HG03097 (cell line): ENCODE measurements around the gene SEMA6A.
A peak's percentile ranks its signal among the peaks of the same experiment; 100 is the strongest.

ENCODE experiments used
- ATAC-seq: cut with Tn5 transposase; IDR thresholded peaks from one replicate; pipeline ENCODE4 v1.9.1; 2021; ENCODE audit not compliant: unreplicated experiment, low FRiP score

The SEMA6A gene, protein sequence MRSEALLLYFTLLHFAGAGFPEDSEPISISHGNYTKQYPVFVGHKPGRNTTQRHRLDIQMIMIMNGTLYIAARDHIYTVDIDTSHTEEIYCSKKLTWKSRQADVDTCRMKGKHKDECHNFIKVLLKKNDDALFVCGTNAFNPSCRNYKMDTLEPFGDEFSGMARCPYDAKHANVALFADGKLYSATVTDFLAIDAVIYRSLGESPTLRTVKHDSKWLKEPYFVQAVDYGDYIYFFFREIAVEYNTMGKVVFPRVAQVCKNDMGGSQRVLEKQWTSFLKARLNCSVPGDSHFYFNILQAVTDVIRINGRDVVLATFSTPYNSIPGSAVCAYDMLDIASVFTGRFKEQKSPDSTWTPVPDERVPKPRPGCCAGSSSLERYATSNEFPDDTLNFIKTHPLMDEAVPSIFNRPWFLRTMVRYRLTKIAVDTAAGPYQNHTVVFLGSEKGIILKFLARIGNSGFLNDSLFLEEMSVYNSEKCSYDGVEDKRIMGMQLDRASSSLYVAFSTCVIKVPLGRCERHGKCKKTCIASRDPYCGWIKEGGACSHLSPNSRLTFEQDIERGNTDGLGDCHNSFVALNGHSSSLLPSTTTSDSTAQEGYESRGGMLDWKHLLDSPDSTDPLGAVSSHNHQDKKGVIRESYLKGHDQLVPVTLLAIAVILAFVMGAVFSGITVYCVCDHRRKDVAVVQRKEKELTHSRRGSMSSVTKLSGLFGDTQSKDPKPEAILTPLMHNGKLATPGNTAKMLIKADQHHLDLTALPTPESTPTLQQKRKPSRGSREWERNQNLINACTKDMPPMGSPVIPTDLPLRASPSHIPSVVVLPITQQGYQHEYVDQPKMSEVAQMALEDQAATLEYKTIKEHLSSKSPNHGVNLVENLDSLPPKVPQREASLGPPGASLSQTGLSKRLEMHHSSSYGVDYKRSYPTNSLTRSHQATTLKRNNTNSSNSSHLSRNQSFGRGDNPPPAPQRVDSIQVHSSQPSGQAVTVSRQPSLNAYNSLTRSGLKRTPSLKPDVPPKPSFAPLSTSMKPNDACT

DNA sequence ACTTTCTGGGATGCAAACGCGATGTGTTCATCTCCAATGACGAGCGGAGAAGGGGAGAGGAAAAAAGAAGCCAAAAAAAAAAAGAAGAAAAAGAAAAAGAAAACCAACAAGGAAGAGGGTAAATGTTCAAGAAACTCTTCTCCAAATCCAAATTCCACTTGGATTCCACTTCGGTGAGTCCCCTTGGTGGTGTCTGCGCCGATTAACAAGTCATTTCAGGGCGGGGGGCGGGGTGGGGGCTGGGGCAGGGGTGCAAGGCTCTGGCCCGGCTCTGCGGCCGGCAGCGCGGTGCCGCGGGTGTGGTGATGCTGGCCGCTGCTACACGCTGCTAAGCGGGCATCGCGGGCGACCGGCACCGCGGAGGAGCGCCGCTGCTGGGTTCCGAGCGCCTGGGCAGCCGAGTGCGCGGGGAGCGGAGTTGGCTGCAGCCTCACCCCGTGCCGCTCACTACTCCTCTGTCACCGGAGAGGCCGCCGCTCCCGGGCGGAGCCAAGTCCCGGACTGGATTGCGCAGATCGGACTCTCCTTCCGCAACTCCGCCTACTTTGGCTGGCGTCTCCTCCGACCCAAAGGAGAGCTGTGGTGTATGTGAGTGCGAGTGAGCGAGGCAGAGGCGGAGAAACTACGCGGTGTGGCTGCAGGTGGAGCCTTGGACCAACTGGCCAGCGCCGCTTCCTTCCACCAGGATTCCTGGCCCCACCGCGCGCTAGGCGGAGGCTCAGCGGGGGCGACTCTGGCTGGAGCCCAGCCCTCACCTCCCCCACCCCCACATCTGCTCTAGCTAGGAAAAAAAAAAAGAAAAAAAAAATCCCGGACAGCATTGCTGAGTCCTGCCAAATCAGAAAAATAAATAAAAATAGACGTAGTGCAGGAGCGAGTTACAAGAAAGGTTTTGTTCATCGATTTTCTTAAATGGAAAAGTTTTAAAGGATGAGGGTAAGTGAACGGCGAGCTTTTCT, at the start of gene SEMA6A:
SEMA6A (minus strand) TSS at position 457 of the 959 bp plus-strand sequence. CDS start 69,879 bp downstream, outside the sequence.
- ATAC-seq = peak; percentile 48

DNA sequence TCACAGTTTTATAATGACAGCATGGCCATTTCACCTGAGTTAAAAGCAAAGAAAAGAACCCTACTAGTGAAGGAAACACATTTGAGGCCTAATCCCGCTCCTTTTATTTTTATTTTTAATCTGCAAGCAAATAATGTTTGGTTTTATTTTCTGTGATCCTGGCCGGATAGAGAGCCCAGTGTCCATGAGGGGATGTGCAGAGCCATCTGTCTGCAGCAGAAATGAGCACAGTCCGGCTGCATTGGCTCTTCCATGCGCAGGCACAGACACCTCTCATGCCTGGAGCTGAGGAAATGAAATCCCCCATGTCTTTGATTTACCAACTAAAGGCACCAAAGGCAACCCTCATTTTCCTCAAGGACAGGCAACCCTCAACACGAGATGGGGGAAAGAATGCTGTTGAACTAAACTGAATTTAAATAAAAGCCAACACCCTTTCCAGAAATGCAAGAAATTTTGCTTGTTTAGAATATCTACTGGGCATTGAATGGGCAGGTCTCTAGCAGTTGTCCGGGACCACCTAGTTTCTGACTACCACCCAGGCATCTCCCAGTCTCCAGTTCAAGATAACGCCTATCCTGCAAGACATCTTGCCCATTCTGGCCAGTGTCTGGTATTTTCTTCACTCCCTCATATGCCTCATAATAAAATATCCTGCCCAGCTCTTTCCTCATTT, 47.9 kb upstream of the SEMA6A start:
- ATAC-seq = no peak

DNA sequence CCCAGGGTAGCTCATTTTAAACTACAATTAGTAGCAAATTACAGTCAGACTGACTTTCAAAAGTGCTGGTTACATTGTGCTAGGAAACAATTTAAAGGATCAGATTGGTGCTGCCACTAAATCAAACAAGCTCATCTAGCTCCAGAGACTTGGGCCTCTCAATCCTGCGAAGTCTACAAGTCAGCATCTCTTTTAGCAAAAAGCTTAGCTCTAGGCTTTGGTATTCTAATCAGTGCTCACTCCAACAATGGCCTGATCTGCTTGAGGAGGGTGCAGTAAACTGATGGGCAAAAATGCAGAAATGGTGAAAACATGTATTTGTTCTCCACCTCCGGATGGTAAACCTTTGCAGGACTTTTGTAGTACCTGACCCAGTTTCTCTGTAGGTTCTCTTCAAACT, 47.0 kb upstream of the SEMA6A start:
- no peak for ATAC-seq

DNA sequence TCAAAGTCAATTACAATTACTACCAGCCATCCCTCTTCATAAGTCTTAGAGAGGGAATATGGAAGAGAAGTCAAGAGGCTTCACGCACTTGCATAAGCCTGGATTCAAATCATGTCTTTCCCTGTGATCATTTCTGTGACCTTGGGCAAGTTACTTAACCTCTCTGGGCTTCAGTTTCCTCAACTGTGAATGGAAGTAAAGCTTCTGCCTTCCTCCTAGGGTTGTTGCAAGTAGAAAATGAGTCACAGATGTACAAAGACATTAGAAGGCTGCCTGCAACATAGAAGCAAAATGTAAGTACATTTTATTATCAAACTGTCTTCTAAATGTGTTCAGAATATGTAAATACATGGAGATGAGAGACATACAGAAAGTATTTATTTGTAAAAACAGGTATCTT, 42.3 kb upstream of the SEMA6A start:
- ATAC-seq = no peak

DNA sequence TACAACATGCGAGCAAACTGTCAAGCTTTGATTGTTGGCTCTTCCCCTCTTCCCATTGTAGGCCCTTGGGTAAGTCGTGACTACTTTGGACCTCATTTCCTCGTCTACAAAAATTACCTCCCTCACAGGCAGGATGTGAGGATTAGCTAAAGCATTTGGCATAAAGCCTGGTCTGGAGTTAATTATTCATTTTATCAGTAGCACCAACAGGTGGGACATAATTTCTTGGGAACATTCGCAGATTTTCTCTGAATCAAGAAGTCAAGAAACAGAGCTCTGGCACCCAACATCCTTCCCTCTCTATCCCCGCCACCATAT, 39.9 kb upstream of the SEMA6A start:
- ATAC-seq = no peak

DNA sequence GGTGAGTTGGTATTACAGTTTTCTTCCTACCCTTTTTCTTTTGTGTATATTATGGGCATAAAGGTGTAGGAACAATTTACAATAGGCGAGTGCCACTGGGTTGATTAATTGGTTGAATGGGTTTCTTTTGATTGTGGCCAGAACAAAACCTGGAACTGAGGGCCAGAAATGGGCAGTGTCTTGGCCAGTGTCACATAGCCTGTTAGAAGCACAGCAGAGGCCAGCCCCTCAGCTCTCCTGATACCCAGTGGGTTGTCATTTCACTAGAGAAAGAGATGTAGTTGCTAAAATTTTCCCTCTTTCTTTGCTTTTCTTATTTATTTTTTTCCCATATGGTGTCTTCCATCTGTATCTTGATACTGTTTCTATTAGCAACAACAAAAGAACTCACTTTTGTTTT, 38.8 kb upstream of the SEMA6A start:
- ATAC-seq = no peak

DNA sequence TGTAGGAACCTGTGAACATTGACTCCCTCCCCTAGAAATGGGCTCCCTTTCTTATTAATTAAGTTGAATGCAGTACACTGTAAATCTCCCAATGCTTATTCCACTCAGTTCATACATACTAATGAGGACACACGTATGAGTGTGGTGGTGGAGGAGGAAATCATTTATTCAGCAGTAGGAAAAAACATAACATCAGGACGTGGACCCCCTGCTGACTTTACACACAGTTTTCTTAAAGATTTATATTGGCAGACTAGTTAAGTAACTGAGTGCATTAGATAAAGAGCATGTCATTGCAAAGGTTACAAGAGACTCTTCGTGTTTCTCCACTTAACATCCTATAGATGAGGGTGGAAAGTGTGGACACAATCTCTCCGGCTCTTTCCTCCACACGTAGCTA, 37.8 kb upstream of the SEMA6A start:
- ATAC-seq = no peak

DNA sequence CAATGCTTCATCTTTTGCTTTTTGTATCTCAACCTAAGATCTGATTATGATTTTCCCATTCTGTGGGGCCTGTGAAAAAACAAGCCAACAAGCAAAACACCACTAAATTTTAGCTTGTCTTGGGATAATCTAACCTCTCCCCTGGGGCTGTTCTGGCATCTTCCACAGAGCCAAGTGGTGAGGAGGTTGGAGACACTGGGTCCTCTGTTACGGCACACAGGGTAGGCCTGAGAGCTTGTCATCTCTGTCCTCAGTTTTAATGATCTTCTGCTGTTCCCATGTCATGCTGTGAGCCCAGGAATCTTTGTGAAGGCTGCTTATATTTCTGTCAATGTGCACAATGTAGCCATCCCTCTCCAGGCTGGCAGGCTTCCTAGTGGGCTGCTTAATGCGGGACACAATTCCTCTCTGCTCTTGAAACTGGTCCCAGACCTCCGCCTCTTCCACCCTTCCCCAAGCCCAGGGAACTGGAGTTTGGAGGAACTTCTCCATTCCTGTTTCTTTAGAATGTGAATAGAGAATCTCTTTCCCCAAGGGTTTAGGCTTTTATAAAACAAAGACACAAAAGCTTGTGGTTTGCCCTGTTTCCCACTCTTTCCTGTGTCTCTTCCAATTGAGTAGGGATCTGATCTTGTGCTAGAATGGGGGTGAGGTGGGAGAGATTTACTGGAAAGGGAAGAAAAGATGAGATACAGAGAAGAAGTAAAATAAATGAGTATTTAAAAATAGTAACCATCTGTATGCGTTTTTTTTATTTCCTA, 30.9 kb upstream of the SEMA6A start:
- ATAC-seq = no peak

DNA sequence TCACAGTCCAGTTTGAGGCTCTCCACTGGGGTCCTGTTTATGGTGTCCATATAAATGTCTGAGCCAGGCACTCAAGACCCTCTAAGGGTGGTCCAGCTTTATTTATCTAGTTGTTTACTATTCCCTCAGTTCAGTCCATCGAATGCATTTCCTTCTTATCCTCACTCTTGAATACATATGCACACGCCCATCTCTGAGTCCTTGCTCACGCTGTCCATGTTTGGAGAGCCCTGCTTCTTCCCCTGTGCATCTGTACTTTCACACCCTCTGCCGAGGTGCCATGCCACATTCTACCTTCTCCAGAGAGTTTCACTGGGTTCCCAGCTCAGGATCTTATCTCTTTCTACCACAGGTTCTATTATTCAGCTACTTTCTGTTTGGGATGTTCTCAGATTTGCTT, 30.2 kb upstream of the SEMA6A start:
- no peak for ATAC-seq

DNA sequence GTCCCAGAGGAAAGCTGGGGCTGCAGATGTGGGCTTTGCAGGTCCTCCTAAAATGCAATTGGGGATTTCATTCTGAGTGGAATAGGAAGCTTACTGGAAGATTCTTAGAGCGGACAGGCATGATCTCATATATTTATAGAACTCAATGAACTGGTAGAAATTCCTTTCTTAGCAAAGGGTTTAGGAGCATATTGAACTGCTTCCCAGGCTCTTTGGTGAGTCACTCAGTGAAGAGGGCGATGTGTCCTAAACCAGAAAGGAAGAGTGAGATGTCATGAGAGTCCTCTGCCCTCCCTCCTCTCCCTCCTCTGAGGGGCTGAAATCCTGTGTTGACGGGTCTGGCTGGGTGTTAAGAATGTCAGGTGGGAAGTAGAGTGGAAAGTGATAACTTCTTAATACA, 26.3 kb upstream of the SEMA6A start:
- no peak for ATAC-seq

DNA sequence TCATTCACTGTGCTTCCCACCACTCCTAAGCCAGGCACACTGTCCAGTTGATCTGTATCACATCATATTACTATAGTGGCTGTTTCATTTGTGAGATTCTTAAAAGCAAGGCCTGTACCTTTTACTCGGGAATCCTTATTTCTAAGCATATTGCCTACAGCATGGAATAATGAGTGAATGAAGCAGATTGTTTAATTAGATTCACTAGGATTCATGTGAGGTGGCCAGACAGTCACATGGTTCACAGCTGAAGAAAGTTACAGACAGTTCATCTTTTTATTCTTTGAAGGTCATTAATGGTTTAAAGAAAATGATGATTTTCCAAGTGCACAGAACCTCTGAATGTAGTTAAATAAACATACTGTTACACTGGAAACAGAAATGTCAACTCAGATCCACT, 24.3 kb upstream of the SEMA6A start:
- no peak for ATAC-seq

DNA sequence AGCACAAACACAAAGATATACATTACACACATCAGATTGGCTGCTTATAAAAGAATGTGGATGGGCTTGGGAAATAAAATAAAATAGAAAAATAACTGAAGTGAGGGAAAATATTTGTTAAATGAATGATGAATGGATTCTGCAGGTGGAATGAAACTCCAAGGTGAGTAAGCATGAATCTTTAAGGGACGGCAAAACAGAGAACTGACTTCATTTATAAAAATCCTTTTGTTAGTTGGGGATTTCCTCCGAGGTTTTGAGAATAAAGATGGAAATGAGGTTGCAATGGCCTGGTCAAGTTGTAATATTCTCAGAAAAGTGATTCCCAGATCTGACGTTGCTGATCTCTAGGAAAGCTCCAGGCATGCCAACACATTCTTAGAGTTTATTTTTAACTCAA, 20.9 kb upstream of the SEMA6A start:
- no peak for ATAC-seq

DNA sequence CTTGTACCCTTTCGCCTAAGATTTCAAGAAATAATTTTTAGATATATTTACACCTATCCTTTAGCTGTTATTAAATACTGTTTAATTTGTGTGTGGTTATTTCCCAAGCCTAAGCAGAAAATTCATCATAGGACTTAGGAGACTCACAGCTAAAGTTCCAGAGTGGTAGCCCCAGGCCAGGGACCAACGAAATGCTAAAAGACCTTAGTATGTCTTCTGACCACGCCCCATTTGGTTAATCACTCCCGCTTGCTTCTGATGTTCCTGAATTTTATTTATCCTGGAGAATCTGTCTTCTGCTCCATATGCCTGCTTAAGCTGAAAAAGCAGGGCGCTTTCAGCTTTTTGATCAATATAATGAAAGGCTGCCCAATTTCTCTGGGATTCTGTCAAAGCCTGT, 18.7 kb upstream of the SEMA6A start:
- ATAC-seq = no peak

DNA sequence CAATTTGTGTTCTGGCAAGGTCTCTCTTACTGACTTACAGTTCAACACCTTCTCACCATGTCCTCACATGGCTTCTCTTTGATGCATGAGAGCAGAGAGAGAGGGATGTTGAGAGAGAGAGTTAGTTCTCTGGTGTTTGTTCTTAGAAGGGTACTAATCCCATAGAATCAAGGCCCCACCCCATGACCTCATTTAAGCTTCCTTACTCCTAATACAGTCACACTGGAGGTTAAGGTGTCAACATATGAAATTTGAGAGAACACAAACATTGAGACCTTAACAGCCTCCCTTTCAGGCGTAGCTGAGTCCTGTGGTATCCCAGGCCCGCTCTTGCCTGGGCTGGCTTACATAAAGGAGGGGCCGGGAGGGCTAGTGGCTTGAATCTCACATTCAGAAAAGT, 10.6 kb upstream of the SEMA6A start:
- no peak for ATAC-seq

DNA sequence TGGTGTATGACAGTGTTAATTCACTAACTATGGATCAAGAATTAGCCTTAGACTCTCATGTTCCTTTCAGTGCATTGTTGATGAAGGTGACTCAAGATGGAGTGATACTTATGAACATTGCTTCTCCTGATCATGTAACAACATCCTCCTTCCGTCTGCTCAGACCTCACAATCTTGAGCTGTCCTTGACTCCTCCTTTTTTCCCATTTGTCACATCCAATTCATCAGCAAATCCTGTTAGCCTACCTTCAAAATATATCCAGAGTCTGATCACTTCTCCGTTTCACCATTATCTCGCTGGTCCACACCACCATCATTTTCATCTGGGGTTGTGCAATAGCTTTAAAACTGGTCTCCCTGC, 9.2 kb upstream of the SEMA6A start:
- ATAC-seq = no peak

DNA sequence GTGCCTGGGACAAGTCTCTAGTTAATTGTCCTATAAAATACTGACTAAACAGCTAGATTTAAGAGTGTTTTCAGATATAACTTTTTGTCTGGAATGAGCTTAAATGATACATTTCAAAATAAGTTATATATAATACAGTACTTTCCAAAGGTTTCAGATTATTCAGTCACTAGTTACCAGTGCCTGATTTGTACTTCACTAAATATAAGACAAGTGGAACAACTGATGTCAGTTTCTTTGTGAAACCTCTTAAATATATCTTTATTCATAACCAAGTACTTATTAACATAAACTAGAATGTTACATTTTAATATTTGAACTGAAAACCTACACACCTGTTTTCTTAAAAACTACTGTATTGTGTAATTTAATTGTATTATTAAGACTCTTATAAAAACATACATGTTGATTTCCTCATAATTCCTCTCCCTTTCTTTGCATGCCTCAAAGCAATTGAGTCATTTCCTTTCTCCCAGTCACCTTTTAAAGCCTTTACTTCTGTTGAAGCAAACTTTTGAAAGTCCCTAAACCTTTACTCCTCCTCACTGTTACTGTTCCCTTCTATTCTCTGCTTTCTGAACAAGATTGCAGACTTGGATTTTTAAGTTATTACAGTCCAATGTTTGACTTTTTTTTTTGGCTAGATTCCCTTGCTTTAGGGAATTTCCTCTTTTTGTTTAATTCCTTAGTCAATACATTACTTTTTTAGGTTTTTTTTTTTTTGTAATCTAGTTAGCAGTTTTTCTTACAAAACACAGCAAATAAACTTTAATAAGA, 8.7 kb upstream of the SEMA6A start:
- ATAC-seq = no peak

DNA sequence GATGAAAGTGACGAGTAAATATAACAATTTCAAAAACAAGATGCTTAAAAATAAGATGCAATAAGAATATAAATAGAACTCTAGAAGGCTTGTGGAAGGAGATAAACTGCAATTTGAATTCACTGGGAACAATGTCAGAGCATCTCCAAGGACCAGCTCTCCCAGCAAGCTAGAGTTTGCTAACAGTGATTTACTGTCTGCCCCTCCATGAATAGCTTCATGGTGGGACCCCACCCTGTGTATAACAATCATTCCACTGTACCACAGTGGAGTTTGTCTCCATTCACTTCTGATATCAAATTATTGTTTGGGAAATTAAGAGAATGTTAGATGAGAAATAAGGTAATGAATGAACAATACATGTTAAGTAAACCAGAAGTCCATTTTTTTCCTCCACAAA, 7.3 kb upstream of the SEMA6A start:
- ATAC-seq = no peak

DNA sequence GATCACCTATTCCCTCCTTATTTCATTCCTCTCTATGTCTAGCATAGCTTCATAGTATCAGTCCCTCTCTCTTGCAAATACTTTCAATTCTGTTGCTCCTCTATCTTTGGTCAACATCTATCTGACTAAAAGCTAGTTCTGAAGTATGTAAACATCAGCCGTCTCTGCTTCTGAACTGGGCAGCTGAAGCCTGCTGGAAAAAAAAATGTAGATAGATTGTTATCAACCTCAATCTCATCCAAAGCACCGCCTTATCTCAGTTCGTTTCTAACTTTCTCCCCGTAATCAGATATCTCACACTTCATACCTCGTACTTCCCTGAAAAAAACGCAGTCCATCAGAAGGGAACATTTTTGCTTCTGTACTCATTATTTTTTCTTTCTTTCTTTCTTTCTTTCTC, 4.5 kb upstream of the SEMA6A start:
- ATAC-seq = no peak

DNA sequence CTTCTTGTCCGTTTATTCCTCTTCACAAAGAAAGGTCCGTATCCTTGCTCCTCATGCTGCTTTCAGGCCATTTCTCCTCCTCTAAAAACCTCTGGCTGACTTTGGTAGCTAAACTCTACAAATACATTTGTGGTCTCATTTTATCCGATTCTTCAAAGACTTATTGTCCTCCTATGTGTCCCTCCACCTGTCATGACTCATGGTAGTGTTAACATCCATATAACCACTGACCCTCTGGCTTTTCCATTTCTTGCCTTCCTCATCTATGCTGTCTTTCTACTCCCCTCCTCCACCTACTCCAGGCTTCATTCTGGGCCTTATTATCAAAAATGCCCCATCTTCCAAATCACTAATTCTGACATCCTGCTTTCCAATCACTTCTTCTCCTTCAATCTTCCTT, 4.1 kb upstream of the SEMA6A start:
- no peak for ATAC-seq
